Lower lobe of right lung (tissue), 2 donors: ENCODE data around the gene GCLM. TPM values are rescaled to one million over a fixed set of nuclear protein-coding genes. Genes with fewer than 3 reads are reported as not detected.
"Not testable (repeated sequence)": the region's sequence is repeated elsewhere in the genome, so short reads cannot be mapped to it uniquely, and the experiment has no call there.

ENCODE experiments used
- ATAC-seq, 2 donors: fragments of 200-7000 bp; cut with Tn5 transposase; one replicate each; pipeline ENCODE4 v1.9.1; 2020 to 2022; ENCODE audit warnings: mild to moderate bottlenecking in 2 of 2, moderate library complexity in 2 of 2
- DNase-seq: peaks from one replicate; pipeline ENCODE4 v3.0.0-alpha.2; 2020
- H3K27ac ChIP-seq: fragments of 200-600 bp; one replicate; pipeline ENCODE4 v1.8.0; 2022
- H3K27me3 ChIP-seq: fragments of 200-600 bp; one replicate; pipeline ENCODE4 v1.8.0; 2022; ENCODE audit warnings: low read depth
- H3K36me3 ChIP-seq: fragments of 200-600 bp; one replicate; pipeline ENCODE4 v1.8.0; 2022; ENCODE audit warnings: mild to moderate bottlenecking
- H3K4me1 ChIP-seq: fragments of 200-600 bp; one replicate; pipeline ENCODE4 v1.8.0; 2022
- H3K4me3 ChIP-seq: fragments of 200-600 bp; one replicate; pipeline ENCODE4 v1.8.0; 2022; ENCODE audit warnings: mild to moderate bottlenecking
- H3K9me3 ChIP-seq: fragments of 200-600 bp; one replicate; pipeline ENCODE4 v1.8.0; 2022
- CTCF ChIP-seq: fragments of 200-600 bp; IDR thresholded peaks from one replicate; pipeline ENCODE4 v1.8.0; 2022; ENCODE audit warnings: antibody characterized with exemption, mild to moderate bottlenecking
- intact Hi-C: fragments of 100-400 bp; cut with DNase I; formaldehyde crosslinking; loops from one replicate; pipeline ENCODE4 v1.11.0; 2022
- total RNA-seq: library from RNA; stranded (reverse); fragmentation: NEBNext Ultra II Directional; extraction: Animal tissue kit (Norgen Biotek cat#: 25700); gene quantifications from one replicate; pipeline ENCODE4 v1.2.1, GENCODE V29; 2021
- donor health status: DM: no; HTN: yes; CAD: no; lungs with severe emphysema.

The GCLM gene
- total RNA-seq, 1 donor from 2014 or later = 16.7 TPM

- no peak overlapping the region for H3K27ac ChIP-seq
- peaks cover 63% of the 10 kb centered on the region for H3K36me3 ChIP-seq
- TF ChIP-seq CTCF = no peak
- H3K27me3 ChIP-seq = no peaks in the 10 kb centered on the region
- DNase-seq (no peak), ATAC-seq (no peak)
- no peaks in the 10 kb centered on the region for H3K9me3 ChIP-seq
- intact Hi-C loops = no loop called here
- peaks cover 31% of the 10 kb centered on the region for H3K4me1 ChIP-seq
- H3K4me3 ChIP-seq = no peak overlapping the region
Measured at GRCh38 chr1:93876244-93876643, 33.0 kb downstream of the GCLM start.

GRCh38 chr1:93874025-93874651, 35.1 kb downstream of the GCLM start:
- H3K9me3 ChIP-seq = no peaks in the 10 kb centered on the region
- intact Hi-C loops = no loop called here
- TF ChIP-seq CTCF = peak; percentile 26
- H3K4me1 ChIP-seq = peaks cover 27% of the 10 kb centered on the region
- ATAC-seq (no peak), DNase-seq (no peak)
- peaks cover 84% of the 10 kb centered on the region for H3K36me3 ChIP-seq
- no peaks in the 10 kb centered on the region for H3K27me3 ChIP-seq
- H3K4me3 ChIP-seq = no peak overlapping the region
- H3K27ac ChIP-seq = no peak overlapping the region

- intact Hi-C loops = no loop called here
- Histone ChIP-seq H3K4me3 (no peak overlapping the region), H3K9me3 (no peaks in the 10 kb centered on the region), H3K36me3 (peaks cover 82% of the 10 kb centered on the region), H3K27me3 (no peaks in the 10 kb centered on the region), H3K4me1 (peaks cover 7% of the 10 kb centered on the region), H3K27ac (no peak overlapping the region)
- TF ChIP-seq CTCF = no peak
- ATAC-seq (no peak), DNase-seq (no peak)
Measured at GRCh38 chr1:93871366-93871765, 37.9 kb downstream of the GCLM start.

GRCh38 chr1:93869653-93870052, 39.6 kb downstream of the GCLM start:
- TF ChIP-seq CTCF = no peak
- DNase-seq (no peak), ATAC-seq (no peak)
- intact Hi-C loops = no loop called here
- Histone ChIP-seq H3K4me3 (no peak overlapping the region), H3K27ac (no peak overlapping the region), H3K27me3 (no peaks in the 10 kb centered on the region), H3K4me1 (no peaks in the 10 kb centered on the region), H3K9me3 (no peaks in the 10 kb centered on the region), H3K36me3 (peaks cover 66% of the 10 kb centered on the region)

GRCh38 chr1:93868492-93868891, 40.7 kb downstream of the GCLM start:
- H3K4me3 ChIP-seq, ATAC-seq, H3K9me3 ChIP-seq, H3K27ac ChIP-seq, H3K4me1 ChIP-seq, intact Hi-C loops, H3K27me3 ChIP-seq, DNase-seq: not testable (repeated sequence)
- peaks cover 55% of the 10 kb centered on the region for H3K36me3 ChIP-seq

GRCh38 chr1:93865253-93865652, 44.0 kb downstream of the GCLM start:
- no peaks in the 10 kb centered on the region for H3K27me3 ChIP-seq
- H3K4me3 ChIP-seq = no peak overlapping the region
- H3K36me3 ChIP-seq = peaks cover 22% of the 10 kb centered on the region
- DNase-seq (no peak), ATAC-seq (no peak)
- H3K4me1 ChIP-seq = no peaks in the 10 kb centered on the region
- H3K27ac ChIP-seq = no peak overlapping the region
- no peaks in the 10 kb centered on the region for H3K9me3 ChIP-seq
- intact Hi-C loops = no loop called here
- TF ChIP-seq CTCF = no peak
